Kidney (tissue), 14 donors: Measurements from ENCODE around the gene LPIN2. TPM values are rescaled to one million over a fixed set of nuclear protein-coding genes. Genes with fewer than 3 reads are reported as not detected.

Experiments used
- DNase-seq, 5 donors: peaks; one replicate each; pipeline ENCODE4 v3.0.0-alpha.2; 2013 to 2020
- FAIRE-seq: peaks from 2 replicates; lab custom pipeline; 2012; peaks lifted over from hg19 to GRCh38; lab: Jason Lieb, UNC
- H3K27ac ChIP-seq, 2 donors: one replicate each; pipeline ENCODE4 v1.7.0; 2013; ENCODE audit warnings: low read depth in 2 of 2, low read length in 2 of 2, inconsistent platforms in 1 of 2
- H3K27me3 ChIP-seq: one replicate; pipeline ENCODE4 v1.7.1; 2013; ENCODE audit warnings: low read length, inconsistent platforms; ENCODE audit not compliant: control insufficient read depth, insufficient read depth
- H3K36me3 ChIP-seq, 3 donors: one replicate each; pipeline versions ENCODE4 v1.7.0 to v1.7.1; 2013; ENCODE audit warnings: low read length in 3 of 3, control low read depth in 1 of 3, inconsistent platforms in 1 of 3; ENCODE audit not compliant: insufficient read depth in 3 of 3, control insufficient read depth in 2 of 3
- H3K4me1 ChIP-seq, 3 donors: one replicate each; pipeline versions ENCODE4 v1.7.0 to v1.7.1; 2013; ENCODE audit warnings: low read length in 3 of 3, inconsistent platforms in 1 of 3, low read depth in 1 of 3; ENCODE audit not compliant: control insufficient read depth in 2 of 3, insufficient read depth in 2 of 3
- H3K4me3 ChIP-seq, 3 donors: one replicate each; pipeline versions ENCODE4 v1.7.0 to v1.8.1; 2013; ENCODE audit warnings: low read length in 3 of 3, control low read depth in 1 of 3, inconsistent platforms in 1 of 3
- H3K9ac ChIP-seq, 3 donors: one replicate each; pipeline versions ENCODE4 v1.7.0 to v1.7.1; 2013; ENCODE audit warnings: low read length in 3 of 3, control low read depth in 1 of 3, inconsistent platforms in 1 of 3
- H3K9me3 ChIP-seq, 3 donors: one replicate each; pipeline versions ENCODE4 v1.7.0 to v1.7.1; 2013; ENCODE audit warnings: low read length in 3 of 3, control low read depth in 1 of 3, inconsistent platforms in 1 of 3; ENCODE audit not compliant: control insufficient read depth in 2 of 3, insufficient read depth in 1 of 3
- CTCF ChIP-seq: IDR thresholded peaks from 3 replicates; pipeline ENCODE4 v1.5.1; 2012; ENCODE audit warnings: mild to moderate bottlenecking, moderate library complexity, borderline replicate concordance; ENCODE audit not compliant: insufficient read depth; ENCODE audit errors: extremely low read depth
- intact Hi-C: fragments of 100-400 bp; cut with DNase I; formaldehyde crosslinking; loops from one replicate; pipeline ENCODE4 v1.11.1; 2022
- polyA plus RNA-seq: library from polyadenylated mRNA; stranded (reverse); fragments of 350-450 nt; fragmentation: Illumina TruSeq; extraction: RNeasy Lipid Tissue Mini Kit (QIAGEN cat#74804); gene quantifications from one replicate; pipeline ENCODE4 v1.2.3, GENCODE V29; 2014; ENCODE audit warnings: low read depth, low replicate concordance; ENCODE audit not compliant: insufficient read depth
- total RNA-seq: library from RNA; stranded (reverse); fragmentation: NEBNext Ultra II Directional; extraction: Animal tissue kit (Norgen Biotek cat#: 25700); gene quantifications from one replicate; pipeline ENCODE4 v1.2.1, GENCODE V29; 2021
- donor health status: control.
- donor health status: control.
- donor health status: control.
- donor health status: control.
- donor health status: control.
- donor health status: DM: yes; HTN: yes; CAD: no.
- donor health status: Normal renal cell carcinoma (clear cell type).

The LPIN2 gene
- total and polyA plus RNA-seq, 2 donors from 2014 or later = 14.3 to 52.3 TPM

- DNase-seq (no peak), FAIRE-seq (no peak)
- H3K36me3 ChIP-seq = peaks cover 0 to 2% (median 0%) of the 10 kb centered on the region in 3 donors
- intact Hi-C loops = loop anchor here (10.0 kb wide), 1 partner anchor 49 kb away; no protein-coding TSS in a partner anchor
- TF ChIP-seq CTCF = no peak
- H3K9ac ChIP-seq = no peak overlapping the region
- H3K4me1 ChIP-seq = peaks cover 25 to 67% (median 39%) of the 10 kb centered on the region in 3 donors
- H3K9me3 ChIP-seq = no peaks in the 10 kb centered on the region
- H3K27ac ChIP-seq = peak overlapping the region; percentile 65 to 68
- no peaks in the 10 kb centered on the region for H3K27me3 ChIP-seq
- no peak overlapping the region for H3K4me3 ChIP-seq
Measured at GRCh38 chr18:2984091-2984490, 28.9 kb downstream of the LPIN2 start.

GRCh38 chr18:2983296-2983695 lies 29.6 kb downstream of the LPIN2 start:
- intact Hi-C loops = loop anchor here (10.0 kb wide), 1 partner anchor 48 kb away; no protein-coding TSS in a partner anchor

GRCh38 chr18:2982452-2983269 lies 30.3 kb downstream of the LPIN2 start:
- intact Hi-C loops = loop anchor here (10.0 kb wide), 1 partner anchor 48 kb away; no protein-coding TSS in a partner anchor
- peaks cover 28 to 76% (median 47%) of the 10 kb centered on the region in 3 donors for H3K4me1 ChIP-seq
- H3K9me3 ChIP-seq = no peaks in the 10 kb centered on the region
- TF ChIP-seq CTCF = no peak
- peak overlapping the region in 2 of 3 donors; percentile 21 to 56 for H3K9ac ChIP-seq
- peak overlapping the region; percentile 73 to 89 for H3K27ac ChIP-seq
- no peaks in the 10 kb centered on the region for H3K36me3 ChIP-seq
- H3K27me3 ChIP-seq = no peaks in the 10 kb centered on the region
- DNase-seq (no peak), FAIRE-seq (no peak)
- peak overlapping the region in 2 of 3 donors; percentile 1 to 38 for H3K4me3 ChIP-seq

More at GRCh38 chr18:2983296-2983695, 29.6 kb downstream of the LPIN2 start:
- Histone ChIP-seq H3K9ac (no peak overlapping the region), H3K36me3 (no peaks in the 10 kb centered on the region), H3K4me1 (peaks cover 28 to 74% (median 47%) of the 10 kb centered on the region in 3 donors), H3K4me3 (peak overlapping the region in 1 of 3 donors; percentile 38), H3K9me3 (no peaks in the 10 kb centered on the region), H3K27me3 (no peaks in the 10 kb centered on the region), H3K27ac (peak overlapping the region; percentile 73 to 89)
- no peak for FAIRE-seq
- TF ChIP-seq CTCF = no peak
- no peak for DNase-seq
